ENCODE measurements around the gene GGT5. TPM values are rescaled to one million over a fixed set of nuclear protein-coding genes. Genes with fewer than 3 reads are reported as not detected.
A peak's percentile ranks its signal among the peaks of the same experiment; 100 is the strongest.

GGT5 gene
- total and polyA plus RNA-seq, 2 of the 13 experiments (the other 11 are each of a cell fraction or from before 2014, with no cell fraction given), result 0.69 to 3.1 TPM

- no peak for TF ChIP-seq ZNF569 (CRISPR knock-in tag; IDR thresholded peaks at IDR 0.05; ENCODE audit: borderline replicate concordance)
- no peak for TF ChIP-seq BRD4 (CRISPR knock-in tag; IDR thresholded peaks at IDR 0.05)
- TF ChIP-seq NCOA2 (CRISPR knock-in tag; IDR thresholded peaks at IDR 0.05), result no peak
- TF ChIP-seq TCF12 (IDR thresholded peaks at IDR 0.05), result no peak
- TF ChIP-seq TCF12 (CRISPR knock-in tag; IDR thresholded peaks at IDR 0.05), result no peak
- TF ChIP-seq ZNF776 (CRISPR knock-in tag; IDR thresholded peaks at IDR 0.05), result no peak
- TF ChIP-seq ZNF326 (CRISPR knock-in tag; IDR thresholded peaks at IDR 0.05; ENCODE audit: borderline replicate concordance), result no peak
- no peak for TF ChIP-seq ZBTB7A (CRISPR knock-in tag; IDR thresholded peaks at IDR 0.05)
- TF ChIP-seq, protein P1, sequence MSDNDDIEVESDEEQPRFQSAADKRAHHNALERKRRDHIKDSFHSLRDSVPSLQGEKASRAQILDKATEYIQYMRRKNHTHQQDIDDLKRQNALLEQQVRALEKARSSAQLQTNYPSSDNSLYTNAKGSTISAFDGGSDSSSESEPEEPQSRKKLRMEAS (IDR thresholded peaks at IDR 0.05), result no peak
- TF ChIP-seq SMYD3 (CRISPR knock-in tag; IDR thresholded peaks at IDR 0.05), result no peak
- no peak for TF ChIP-seq ATF1 (CRISPR knock-in tag; IDR thresholded peaks at IDR 0.05)
- TF ChIP-seq ZMAT3 (CRISPR knock-in tag; conservative IDR thresholded peaks at IDR 0.05), result no peak
- no peak for TF ChIP-seq IRX3 (CRISPR knock-in tag; IDR thresholded peaks at IDR 0.05; ENCODE audit: borderline replicate concordance, low read depth)
- no peak for TF ChIP-seq SMARCE1 (IDR thresholded peaks at IDR 0.05; ENCODE audit: borderline replicate concordance)
- no peak for TF ChIP-seq ZNF660 (CRISPR knock-in tag; IDR thresholded peaks at IDR 0.05; ENCODE audit: borderline replicate concordance, low read depth)
- TF ChIP-seq ZMYM4 (CRISPR knock-in tag; IDR thresholded peaks at IDR 0.05), result no peak
- TF ChIP-seq, protein P2, sequence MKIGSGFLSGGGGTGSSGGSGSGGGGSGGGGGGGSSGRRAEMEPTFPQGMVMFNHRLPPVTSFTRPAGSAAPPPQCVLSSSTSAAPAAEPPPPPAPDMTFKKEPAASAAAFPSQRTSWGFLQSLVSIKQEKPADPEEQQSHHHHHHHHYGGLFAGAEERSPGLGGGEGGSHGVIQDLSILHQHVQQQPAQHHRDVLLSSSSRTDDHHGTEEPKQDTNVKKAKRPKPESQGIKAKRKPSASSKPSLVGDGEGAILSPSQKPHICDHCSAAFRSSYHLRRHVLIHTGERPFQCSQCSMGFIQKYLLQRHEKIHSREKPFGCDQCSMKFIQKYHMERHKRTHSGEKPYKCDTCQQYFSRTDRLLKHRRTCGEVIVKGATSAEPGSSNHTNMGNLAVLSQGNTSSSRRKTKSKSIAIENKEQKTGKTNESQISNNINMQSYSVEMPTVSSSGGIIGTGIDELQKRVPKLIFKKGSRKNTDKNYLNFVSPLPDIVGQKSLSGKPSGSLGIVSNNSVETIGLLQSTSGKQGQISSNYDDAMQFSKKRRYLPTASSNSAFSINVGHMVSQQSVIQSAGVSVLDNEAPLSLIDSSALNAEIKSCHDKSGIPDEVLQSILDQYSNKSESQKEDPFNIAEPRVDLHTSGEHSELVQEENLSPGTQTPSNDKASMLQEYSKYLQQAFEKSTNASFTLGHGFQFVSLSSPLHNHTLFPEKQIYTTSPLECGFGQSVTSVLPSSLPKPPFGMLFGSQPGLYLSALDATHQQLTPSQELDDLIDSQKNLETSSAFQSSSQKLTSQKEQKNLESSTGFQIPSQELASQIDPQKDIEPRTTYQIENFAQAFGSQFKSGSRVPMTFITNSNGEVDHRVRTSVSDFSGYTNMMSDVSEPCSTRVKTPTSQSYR (CRISPR knock-in tag; IDR thresholded peaks at IDR 0.05; ENCODE audit: borderline replicate concordance), result no peak
- 0 out of 2 replicates have a peak, but pooled peaks have one; percentile 32 for TF ChIP-seq KDM3A (CRISPR knock-in tag; IDR thresholded peaks at IDR 0.05; ENCODE audit: low read depth)
- TF ChIP-seq ZNF317 (CRISPR knock-in tag; IDR thresholded peaks at IDR 0.05), result no peak
- 0 out of 2 replicates have a peak, but pooled peaks have one; percentile 27 for TF ChIP-seq FOSL2 (CRISPR knock-in tag; IDR thresholded peaks at IDR 0.05)
- TF ChIP-seq YEATS2 (CRISPR knock-in tag; IDR thresholded peaks at IDR 0.05; ENCODE audit: borderline replicate concordance), result no peak
- TF ChIP-seq ZFY (CRISPR knock-in tag; IDR thresholded peaks at IDR 0.05), result peak; percentile 30; the same call in 1 of the 2 replicates
- no peak for TF ChIP-seq FOXJ3 (CRISPR knock-in tag; IDR thresholded peaks at IDR 0.05; ENCODE audit: borderline replicate concordance)
- TF ChIP-seq KLF11 (CRISPR knock-in tag; IDR thresholded peaks at IDR 0.05), result no peak
- no peak for TF ChIP-seq ZNF891 (CRISPR knock-in tag; IDR thresholded peaks at IDR 0.05)
- TF ChIP-seq ZBTB46 (CRISPR knock-in tag; IDR thresholded peaks at IDR 0.05; ENCODE audit: borderline replicate concordance), result no peak
- no peak for TF ChIP-seq FOSL1 (CRISPR knock-in tag; IDR thresholded peaks at IDR 0.05; ENCODE audit: borderline replicate concordance)
- TF ChIP-seq SRSF9 (IDR thresholded peaks at IDR 0.05; ENCODE audit: borderline replicate concordance, insufficient read depth, low read depth, low read length, poor library complexity, severe bottlenecking), result no peak
Measured at GRCh38 chr22:24175160-24175808, 69.6 kb downstream of the GGT5 start (continued).

Measured in HepG2 (cell line).